ENCODE results near the gene TRPV4.

The TRPV4 gene

GRCh38 chr12:109804820-109805761, 28.1 kb downstream of the TRPV4 start:
- DNase-seq (ENCODE audit: low read depth in 2 of 2) = peak; percentile 45 to 50

GRCh38 chr12:109803678-109804077, 29.5 kb downstream of the TRPV4 start:
- DNase-seq (ENCODE audit: low read depth in 2 of 2) = no peak

GRCh38 chr12:109802828-109803227, 30.4 kb downstream of the TRPV4 start:
- DNase-seq (ENCODE audit: low read depth in 2 of 2) = no peak

GRCh38 chr12:109800536-109800935, 32.7 kb downstream of the TRPV4 start:
- no peak for DNase-seq (ENCODE audit: low read depth in 2 of 2)

- no peak for DNase-seq (ENCODE audit: low read depth in 2 of 2)
These were observed 34.5 kb downstream of the TRPV4 start for GRCh38 chr12:109798691-109799090.

- no peak for DNase-seq (ENCODE audit: low read depth in 2 of 2)
These were observed 35.1 kb downstream of the TRPV4 start for GRCh38 chr12:109797905-109798669.

GRCh38 chr12:109796057-109796456, 37.1 kb downstream of the TRPV4 start:
- no peak for DNase-seq (ENCODE audit: low read depth in 2 of 2)

- DNase-seq (ENCODE audit: low read depth in 2 of 2) = no peak
These were observed 38.2 kb downstream of the TRPV4 start for GRCh38 chr12:109795023-109795422.

GRCh38 chr12:109793826-109794501, 39.2 kb downstream of the TRPV4 start:
- no peak for DNase-seq (ENCODE audit: low read depth in 2 of 2)

- DNase-seq (ENCODE audit: low read depth in 2 of 2) = no peak
These were observed 39.8 kb downstream of the TRPV4 start for GRCh38 chr12:109793411-109793810.

- DNase-seq (ENCODE audit: low read depth in 2 of 2) = no peak
These were observed 40.2 kb downstream of the TRPV4 start for GRCh38 chr12:109792992-109793391.

GRCh38 chr12:109789526-109790048, 43.6 kb downstream of the TRPV4 start:
- DNase-seq (ENCODE audit: low read depth in 2 of 2) = no peak

- DNase-seq (ENCODE audit: low read depth in 2 of 2) = no peak
These were observed 46.4 kb downstream of the TRPV4 start for GRCh38 chr12:109786799-109787198.

- DNase-seq (ENCODE audit: low read depth in 2 of 2) = no peak
These were observed 47.3 kb downstream of the TRPV4 start for GRCh38 chr12:109785854-109786253.

GRCh38 chr12:109783965-109784244, 49.3 kb downstream of the TRPV4 start:
- no peak for DNase-seq (ENCODE audit: low read depth in 2 of 2)

GRCh38 chr12:109783135-109783964, 49.8 kb downstream of the TRPV4 start:
- DNase-seq (ENCODE audit: low read depth in 2 of 2) = no peak

- DNase-seq (ENCODE audit: low read depth in 2 of 2) = no peak
These were observed 50.9 kb downstream of the TRPV4 start for GRCh38 chr12:109782326-109782703.

- DNase-seq (ENCODE audit: low read depth in 2 of 2) = no peak
These were observed 51.4 kb downstream of the TRPV4 start for GRCh38 chr12:109781668-109782325.

- no peak for DNase-seq (ENCODE audit: low read depth in 2 of 2)
These were observed 53.8 kb downstream of the TRPV4 start for GRCh38 chr12:109779382-109779781.

GRCh38 chr12:109778684-109779083, 54.5 kb downstream of the TRPV4 start:
- no peak for DNase-seq (ENCODE audit: low read depth in 2 of 2)

GRCh38 chr12:109777544-109777943, 55.7 kb downstream of the TRPV4 start:
- no peak for DNase-seq (ENCODE audit: low read depth in 2 of 2)

Data from stimulated activated CD8-positive, alpha-beta memory T cell treated with anti-CD3 and anti-CD28 coated beads, Interleukin-2, amount 100 ng/mL, for 1 hour (primary cell).